ENCODE data around the gene R3HDM4. TPM values are rescaled to one million over a fixed set of nuclear protein-coding genes. Genes with fewer than 3 reads are reported as not detected.

R3HDM4 gene
- total and polyA plus RNA-seq, 2 donors (not counting 3 experiments of a cell fraction or from before 2014, with no cell fraction given): 51.8 to 53.9 TPM

DNA sequence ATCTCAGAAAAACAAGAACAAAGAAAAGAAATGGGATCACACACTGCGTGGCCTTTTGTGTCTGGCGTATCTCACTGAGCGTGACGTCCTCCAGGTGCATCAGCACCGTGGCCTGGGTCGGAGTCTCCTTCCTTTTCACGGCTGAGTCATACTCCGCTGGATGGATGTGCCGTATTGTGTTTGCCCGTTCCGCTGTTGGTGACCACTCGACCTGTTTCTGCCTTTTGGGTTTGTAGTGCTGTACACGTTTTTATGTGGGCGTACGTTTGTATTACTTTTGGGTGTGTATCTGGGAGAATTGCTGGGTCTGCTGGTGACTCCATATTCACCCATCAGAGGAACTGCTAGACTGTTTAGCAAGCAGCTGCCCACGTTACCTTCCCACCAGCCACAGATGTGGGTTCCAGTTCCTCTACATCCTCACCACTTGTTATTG, 24.3 kb upstream of the R3HDM4 start:
- no TSS peak for BruUV-seq (replicated peaks)
- H4K20me1 ChIP-seq (replicated peaks; ENCODE audit: control insufficient read depth, extremely low read depth, insufficient read depth, low read length): no peaks in the 10 kb centered on the region

More for the DNA sequence above, 24.3 kb upstream of the R3HDM4 start:
- DNase-seq (ENCODE audit: low read depth, low spot score): no peak
- Histone ChIP-seq H3K79me2 (ENCODE audit: control insufficient read depth, insufficient read depth, low read length) (peaks cover 2% of the 10 kb centered on the region), H3K4me3 (replicated peaks in 1 of 3; ENCODE audit: insufficient read depth in 1 of 3, low read depth in 1 of 3, low read length in 3 of 3) (no peak overlapping the region), H3K4me1 (ENCODE audit: control insufficient read depth, extremely low read depth, insufficient read depth, low read length) (peaks cover 30% of the 10 kb centered on the region), H3K4me2 (ENCODE audit: insufficient read depth, low read length) (no peak overlapping the region), H2AFZ (ENCODE audit: low read depth, low read length) (no peak overlapping the region), H3K9me3 (replicated peaks; ENCODE audit: control insufficient read depth, insufficient read depth, low read length) (no peaks in the 10 kb centered on the region), H3K9ac (replicated peaks; ENCODE audit: extremely low read depth, insufficient read depth, low read length) (no peak overlapping the region), H3K27ac (ENCODE audit: insufficient read depth, low read depth, low read length) (no peak overlapping the region), H3K9me1 (replicated peaks; ENCODE audit: control insufficient read depth, extremely low read depth, insufficient read depth, low read length) (no peaks in the 10 kb centered on the region), H3K36me3 (ENCODE audit: control insufficient read depth in 2 of 2, extremely low read depth in 1 of 2, insufficient read depth in 2 of 2, low read length in 2 of 2) (no peaks in the 10 kb centered on the region), H3K27me3 (ENCODE audit: control insufficient read depth in 2 of 2, insufficient read depth in 2 of 2, low read length in 2 of 2) (no peaks in the 10 kb centered on the region)
- ChIA-PET POLR2A (no interaction called here), CTCF (no interaction called here)
- no peak for FAIRE-seq
- TF ChIP-seq GATA2 (IDR thresholded peaks at IDR 0.05; ENCODE audit: insufficient read depth, insufficient read length, low read depth, low read length): no peak
- no peak for TF ChIP-seq FOS (IDR thresholded peaks at IDR 0.05; ENCODE audit: borderline replicate concordance, insufficient read depth, low read length)
- no peak for TF ChIP-seq JUN (IDR thresholded peaks at IDR 0.05; ENCODE audit: borderline replicate concordance, insufficient read depth, insufficient read length, low read depth)
- TF ChIP-seq POLR2A (IDR thresholded peaks at IDR 0.05; ENCODE audit: low read depth, low read length): no peak
- TF ChIP-seq, protein P1, sequence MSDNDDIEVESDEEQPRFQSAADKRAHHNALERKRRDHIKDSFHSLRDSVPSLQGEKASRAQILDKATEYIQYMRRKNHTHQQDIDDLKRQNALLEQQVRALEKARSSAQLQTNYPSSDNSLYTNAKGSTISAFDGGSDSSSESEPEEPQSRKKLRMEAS (IDR thresholded peaks at IDR 0.05; ENCODE audit: insufficient read depth, insufficient read length): no peak
- no peak for TF ChIP-seq MYC (IDR thresholded peaks at IDR 0.05; ENCODE audit: low read depth, low read length)
- TF ChIP-seq EZH2 (IDR thresholded peaks at IDR 0.05; ENCODE audit: borderline replicate concordance, low read depth, low read length, severe bottlenecking): no peak
- TF ChIP-seq, protein P2, sequence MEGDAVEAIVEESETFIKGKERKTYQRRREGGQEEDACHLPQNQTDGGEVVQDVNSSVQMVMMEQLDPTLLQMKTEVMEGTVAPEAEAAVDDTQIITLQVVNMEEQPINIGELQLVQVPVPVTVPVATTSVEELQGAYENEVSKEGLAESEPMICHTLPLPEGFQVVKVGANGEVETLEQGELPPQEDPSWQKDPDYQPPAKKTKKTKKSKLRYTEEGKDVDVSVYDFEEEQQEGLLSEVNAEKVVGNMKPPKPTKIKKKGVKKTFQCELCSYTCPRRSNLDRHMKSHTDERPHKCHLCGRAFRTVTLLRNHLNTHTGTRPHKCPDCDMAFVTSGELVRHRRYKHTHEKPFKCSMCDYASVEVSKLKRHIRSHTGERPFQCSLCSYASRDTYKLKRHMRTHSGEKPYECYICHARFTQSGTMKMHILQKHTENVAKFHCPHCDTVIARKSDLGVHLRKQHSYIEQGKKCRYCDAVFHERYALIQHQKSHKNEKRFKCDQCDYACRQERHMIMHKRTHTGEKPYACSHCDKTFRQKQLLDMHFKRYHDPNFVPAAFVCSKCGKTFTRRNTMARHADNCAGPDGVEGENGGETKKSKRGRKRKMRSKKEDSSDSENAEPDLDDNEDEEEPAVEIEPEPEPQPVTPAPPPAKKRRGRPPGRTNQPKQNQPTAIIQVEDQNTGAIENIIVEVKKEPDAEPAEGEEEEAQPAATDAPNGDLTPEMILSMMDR (IDR thresholded peaks at IDR 0.05; ENCODE audit: extremely low read depth in 1 of 2, insufficient read depth in 1 of 2, low read depth in 1 of 2, low read length in 2 of 2): no peak
- no peak for TF ChIP-seq POLR2AphosphoS5 (IDR thresholded peaks at IDR 0.05; ENCODE audit: insufficient read depth, low read depth, low read length)
- dilution Hi-C loops (cut with MboI; ENCODE audit: extremely low pct_ligation_motif_present, low sequenced_read_pairs): no loop called here
- intact Hi-C loops (cut with micrococcal nuclease): loop anchor here (10.0 kb wide), 1 partner anchor 168 kb away; the partner anchor contains the start of gene GPX4

All from endothelial cell of umbilical vein (primary cell).